NCI-H2227 treated with DMSO at 0.1 percent for 48 hours (cell line): ENCODE measurements around the gene WASHC2C.
"Not testable (repeated sequence)": the region's sequence is repeated elsewhere in the genome, so short reads cannot be mapped to it uniquely, and the experiment has no call there.

Experiments used
- DNase-seq: peaks from one replicate; lab custom pipeline; 2025; lab: John Stamatoyannopoulos, UW

WASHC2C gene

GRCh38 chr10:45771757-45772461 is 44.8 kb downstream of the WASHC2C start:
- not testable (repeated sequence) for DNase-seq

DNA sequence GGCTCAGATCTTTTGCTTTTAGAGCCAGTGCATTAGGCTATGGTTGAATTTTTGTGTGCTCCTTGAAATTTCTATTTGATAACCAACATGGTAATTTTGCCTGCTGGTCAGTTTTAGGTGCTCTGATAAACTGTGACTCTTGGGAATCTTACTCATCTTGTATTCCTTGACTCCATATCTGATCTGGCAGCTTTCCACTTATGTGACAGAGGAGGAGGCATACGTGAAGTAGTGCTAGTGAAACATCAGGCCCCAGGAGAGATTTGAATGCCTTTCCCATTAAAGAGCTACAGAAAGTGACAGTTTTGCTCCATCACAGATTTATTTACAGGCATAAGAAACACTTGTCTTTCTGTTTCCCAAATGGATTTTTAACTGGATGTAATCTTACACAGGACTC is 59.2 kb downstream of the WASHC2C start:
- DNase-seq: not testable (repeated sequence)

DNA sequence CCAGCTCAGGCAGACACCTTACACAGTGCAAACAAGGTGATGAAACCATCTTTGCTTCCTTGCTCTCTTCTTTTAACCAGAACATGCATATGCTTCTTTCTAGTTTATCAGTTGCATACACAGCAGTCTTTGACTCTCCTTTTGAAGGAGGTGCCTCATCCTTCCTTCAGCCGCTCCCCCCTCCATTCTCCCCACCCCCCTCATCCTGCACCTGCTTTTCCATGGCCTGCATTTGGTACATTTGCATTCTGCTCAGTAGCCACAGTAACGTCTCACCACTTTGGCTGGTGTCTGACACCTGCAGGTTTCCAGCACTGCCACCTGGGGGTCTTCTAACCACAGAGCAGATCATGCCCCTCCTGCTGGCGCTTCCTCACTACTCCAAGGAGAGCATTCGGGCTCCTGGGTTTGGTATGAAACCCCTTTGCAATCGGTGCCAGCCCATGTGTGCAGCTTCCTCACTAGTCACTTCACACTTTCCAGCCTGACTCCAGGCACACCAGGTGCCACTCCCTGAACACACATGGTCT is 60.2 kb downstream of the WASHC2C start:
- not testable (repeated sequence) for DNase-seq

- DNase-seq: not testable (repeated sequence)
Measured at GRCh38 chr10:45789991-45790390, 62.9 kb downstream of the WASHC2C start.

DNA sequence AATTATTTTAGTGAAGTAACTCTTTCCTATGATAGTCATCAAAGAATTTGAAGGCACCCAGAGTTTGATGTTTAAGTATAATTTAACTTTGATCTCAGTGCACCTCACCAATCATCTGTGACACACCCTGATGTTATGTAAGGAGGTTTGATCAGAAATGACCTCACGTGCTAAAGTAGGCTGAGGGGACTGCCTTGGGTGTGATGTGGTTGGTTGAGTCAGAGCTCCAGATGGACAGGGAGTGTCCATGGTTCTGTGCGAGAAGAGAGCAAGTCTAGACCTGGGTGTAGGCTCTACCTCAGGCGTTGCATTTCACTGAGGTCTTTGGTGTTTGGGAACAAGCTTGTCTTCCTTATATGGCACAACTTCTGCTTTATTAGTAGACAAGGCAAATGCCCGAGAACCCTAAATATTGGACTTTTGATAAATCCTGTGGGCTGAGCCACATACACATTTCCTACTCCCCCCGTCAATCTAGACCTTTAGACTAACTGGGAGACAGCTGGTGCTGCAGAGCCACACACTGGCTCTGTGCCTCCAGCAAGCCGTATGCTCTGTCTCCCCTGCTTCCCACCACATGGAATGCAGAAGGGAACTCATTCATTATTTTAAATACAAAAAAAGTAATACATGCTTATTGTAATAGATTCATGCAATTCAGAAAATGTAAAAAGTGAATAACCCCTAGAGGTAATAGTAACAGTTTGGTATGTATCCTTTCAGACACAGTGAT is 63.8 kb downstream of the WASHC2C start:
- not testable (repeated sequence) for DNase-seq

GRCh38 chr10:45794761-45795160 is 67.7 kb downstream of the WASHC2C start:
- not testable (repeated sequence) for DNase-seq

- DNase-seq: not testable (repeated sequence)
Measured at GRCh38 chr10:45803060-45804010, 76.3 kb downstream of the WASHC2C start.

DNA sequence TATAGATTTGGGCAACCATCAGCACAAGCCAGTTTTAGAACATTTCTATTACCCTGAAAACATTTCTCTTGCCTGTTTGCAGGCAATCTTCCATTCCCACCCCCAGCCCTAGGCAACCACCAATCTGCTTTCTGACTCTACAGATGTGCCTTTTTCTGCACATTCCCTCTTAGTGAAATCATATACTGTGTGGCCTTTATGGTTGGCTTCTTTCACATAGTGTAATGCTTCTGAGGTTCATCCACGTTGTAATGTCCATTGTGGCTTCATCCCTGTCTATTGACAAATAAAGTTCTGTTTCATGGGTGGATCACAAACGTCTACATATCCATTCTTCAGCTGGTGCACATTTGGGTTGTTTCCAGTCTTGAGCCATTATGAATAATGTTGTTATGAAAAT is 77.9 kb downstream of the WASHC2C start:
- not testable (repeated sequence) for DNase-seq

DNA sequence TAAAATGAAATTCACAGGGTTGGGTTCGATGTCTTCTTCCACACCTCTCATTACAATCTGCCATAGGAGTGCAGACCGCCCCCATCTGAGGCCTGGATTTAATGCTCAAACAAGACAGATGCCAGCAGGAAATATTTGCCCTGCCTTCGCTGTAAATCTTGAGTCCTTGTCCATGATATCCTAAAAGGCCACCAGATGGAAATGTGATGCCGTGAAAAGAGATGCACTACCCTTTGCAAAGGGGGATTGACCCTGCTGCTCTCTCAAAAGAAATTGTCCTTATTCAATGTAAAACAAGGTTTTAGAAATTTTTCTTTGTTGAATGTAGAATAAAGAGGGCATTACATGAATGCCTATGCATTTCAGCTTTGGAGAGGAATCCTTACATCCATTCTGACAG is 82.8 kb downstream of the WASHC2C start:
- DNase-seq: no peak

DNA sequence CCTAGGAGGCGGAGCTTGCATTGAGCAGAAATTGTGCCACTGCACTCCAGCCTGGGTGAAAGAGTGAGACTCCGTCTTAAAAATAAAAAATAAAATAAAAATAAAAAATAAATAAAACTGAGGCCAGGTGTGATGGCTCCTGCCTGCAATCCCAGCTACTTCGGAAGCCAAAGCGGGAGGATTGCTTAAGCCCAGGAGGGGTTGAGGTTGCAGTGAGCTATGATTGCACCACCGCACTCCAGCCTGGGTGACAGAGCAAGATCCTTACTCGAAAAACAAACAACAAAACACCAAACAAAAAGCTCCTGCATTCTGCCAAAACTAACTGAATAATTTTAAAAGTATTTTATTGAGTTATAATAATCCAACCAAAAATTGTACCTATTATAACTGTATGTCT is 84.0 kb downstream of the WASHC2C start:
- no peak for DNase-seq

- DNase-seq: not testable (repeated sequence)
Measured at GRCh38 chr10:45812959-45813358, 85.9 kb downstream of the WASHC2C start.

DNA sequence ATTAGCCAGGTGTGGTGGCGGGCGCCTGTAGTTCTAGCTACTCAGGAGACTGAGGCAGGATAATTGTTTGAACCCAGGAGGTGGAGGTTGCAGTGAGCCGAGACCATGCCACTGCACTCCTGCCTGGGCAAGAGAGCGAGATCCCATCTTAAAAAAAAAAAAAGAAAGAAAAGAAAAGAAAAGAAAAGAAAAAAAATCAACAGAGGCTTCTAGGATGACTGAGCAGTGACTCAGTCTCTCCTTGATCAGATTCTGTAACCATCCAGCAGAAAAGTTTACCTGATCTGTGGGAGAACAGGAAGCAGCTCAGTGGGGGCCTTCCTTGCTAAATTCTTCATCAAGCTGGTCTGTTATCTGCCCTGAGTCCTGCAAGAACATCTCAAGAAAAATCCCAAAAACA is 87.1 kb downstream of the WASHC2C start:
- DNase-seq: not testable (repeated sequence)

DNA sequence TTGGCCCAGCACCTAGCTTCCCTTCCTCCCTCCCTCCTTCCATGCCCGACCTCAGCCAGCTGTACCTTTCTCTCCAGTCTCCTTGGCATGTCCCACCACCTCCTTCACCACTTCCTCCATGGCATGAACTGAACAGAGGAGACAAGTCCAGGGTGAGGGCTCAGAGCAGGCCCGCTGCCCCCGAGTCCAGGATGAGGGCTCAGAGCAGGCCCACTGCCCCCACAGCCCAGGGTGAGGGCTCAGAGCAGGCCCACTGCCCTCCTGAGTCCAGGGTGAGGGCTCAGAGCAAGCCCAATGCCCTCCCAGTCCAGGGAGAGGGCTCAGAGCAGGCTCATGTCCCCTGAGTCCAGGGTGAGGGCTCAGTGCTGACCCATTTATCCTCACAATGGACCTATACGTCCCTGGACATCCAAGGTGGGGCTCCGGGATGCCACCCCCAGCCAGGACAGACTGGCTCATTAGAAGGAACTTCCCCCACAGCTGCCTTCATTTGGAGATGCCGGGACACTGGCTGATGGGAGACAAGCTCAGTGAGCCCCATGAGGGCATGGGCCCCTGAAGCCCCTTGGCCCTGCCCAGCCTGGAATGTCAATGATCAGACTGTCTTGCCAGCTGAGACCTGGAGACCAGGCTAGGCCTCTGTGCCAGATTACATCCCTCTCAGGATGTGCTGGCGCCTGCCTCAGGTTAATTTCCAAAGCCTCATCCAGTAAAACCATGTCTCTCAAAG is 90.2 kb downstream of the WASHC2C start:
- DNase-seq: no peak

DNA sequence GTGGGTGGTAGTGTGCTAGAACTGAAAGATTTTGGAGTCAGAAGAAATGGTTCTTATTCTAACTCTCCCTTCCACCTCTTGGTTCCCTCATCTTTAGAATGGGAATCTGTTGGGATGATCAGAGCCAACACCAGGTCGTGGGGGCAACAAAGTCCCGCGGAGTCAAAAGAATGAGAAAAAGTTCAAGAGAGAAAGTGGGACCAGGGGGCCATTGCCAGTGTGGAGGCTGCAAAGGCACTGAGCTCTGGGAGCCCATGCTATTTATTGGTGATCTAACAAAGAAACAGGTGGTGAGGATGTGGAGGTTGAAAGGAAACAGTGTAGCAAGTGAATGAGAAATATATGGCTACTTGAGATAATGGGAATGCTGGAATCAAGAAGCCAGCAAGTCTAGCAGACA is 90.8 kb downstream of the WASHC2C start:
- DNase-seq: no peak

DNA sequence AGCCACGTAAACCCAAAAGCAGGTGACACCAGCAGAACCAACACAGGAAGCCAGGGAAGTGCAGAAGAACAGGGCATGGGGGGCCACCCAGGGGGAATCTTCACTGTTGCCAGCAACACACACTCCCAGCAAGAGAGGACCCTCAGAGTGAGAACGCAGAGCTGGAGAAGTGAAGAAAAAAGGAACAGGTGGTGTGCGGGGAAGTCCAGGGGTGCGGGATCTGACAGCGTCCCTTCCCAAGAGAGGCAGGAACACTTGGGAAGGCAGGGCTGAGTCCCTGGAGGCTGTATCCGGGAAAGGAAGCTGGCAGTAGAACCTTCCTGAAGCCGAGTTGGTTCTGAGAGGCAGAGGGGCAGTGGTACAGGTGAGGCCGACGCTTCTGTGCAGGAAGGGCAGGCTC is 92.5 kb downstream of the WASHC2C start:
- no peak for DNase-seq

- not testable (repeated sequence) for DNase-seq
Measured at GRCh38 chr10:45820107-45820830, 93.2 kb downstream of the WASHC2C start.

- not testable (repeated sequence) for DNase-seq
Measured at GRCh38 chr10:45822918-45823317, 95.9 kb downstream of the WASHC2C start.
